ENCODE results near the gene HRAS.

DNA sequence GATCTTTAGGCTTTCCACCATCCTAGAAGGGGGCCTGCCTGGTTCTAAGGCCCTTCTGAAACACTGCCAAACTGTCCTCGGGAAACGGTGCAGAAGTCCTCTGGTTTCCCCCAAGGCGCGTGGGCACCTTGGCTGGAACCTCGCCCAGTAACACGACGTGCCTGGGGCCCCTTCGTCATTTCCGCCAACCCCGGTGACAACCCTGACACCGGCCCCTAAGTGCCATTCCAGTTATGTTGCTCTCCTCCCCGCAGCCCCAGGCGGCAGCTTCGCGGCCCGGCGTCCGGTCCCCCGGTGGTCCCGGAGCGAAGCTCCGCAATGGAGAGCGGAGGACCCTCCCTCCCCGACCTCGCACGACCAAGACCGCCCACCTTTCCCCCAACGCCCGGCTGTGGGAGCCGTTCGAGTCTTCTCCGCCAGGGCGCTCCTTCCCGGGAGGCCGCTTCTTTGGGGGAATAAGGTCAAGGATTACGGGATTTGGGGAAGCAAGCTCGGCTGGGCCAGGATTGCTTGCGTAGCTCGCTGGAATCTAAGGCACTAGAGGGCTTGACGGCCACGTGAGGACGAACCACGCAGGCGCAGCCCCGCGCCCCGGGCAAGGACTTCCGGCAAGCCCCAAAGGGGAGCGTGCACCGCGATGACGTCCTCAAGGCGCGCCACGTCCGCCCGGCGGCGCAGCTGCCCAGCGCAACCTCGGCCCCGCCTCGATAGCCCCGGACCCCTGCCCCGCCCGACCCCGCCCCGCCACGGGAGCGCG is 29.0 kb downstream of the HRAS start:
- no peak for TF ChIP-seq CBX8 (IDR thresholded peaks at IDR 0.05)
- no peak; the same call in 1 of the 2 replicates for TF ChIP-seq POLR2A (IDR thresholded peaks at IDR 0.05; ENCODE audit: low read length)

All from A549 (cell line).